SK-N-SH treated with all-trans-retinoic acid at 6 μM for 48 hours (cell line): ENCODE results near the gene BUD23.

Source experiments
- ATAC-seq: fragments of 200-7000 bp; cut with Tn5 transposase; 3 replicates; pipeline ENCODE4 v1.9.1; 2020; ENCODE audit warnings: mild to moderate bottlenecking, moderate library complexity
- ARNTL ChIP-seq: fragments of 450-650 bp; formaldehyde crosslinking; IDR thresholded peaks from 2 replicates; pipeline ENCODE4 v1.5.0; 2020; ENCODE audit warnings: low read depth, mild to moderate bottlenecking, moderate library complexity, borderline replicate concordance
- BACH2 ChIP-seq: fragments of 250-450 bp; sonication (Bioruptor Pico); IDR thresholded peaks from 2 replicates; pipeline ENCODE4 v1.9.0; 2021; ENCODE audit warnings: mild to moderate bottlenecking, borderline replicate concordance
- CSDC2 ChIP-seq: fragments of 250-450 bp; sonication (Bioruptor Pico); IDR thresholded peaks from 2 replicates; pipeline ENCODE4 v1.5.0; 2020; ENCODE audit warnings: mild to moderate bottlenecking, moderate library complexity
- ESRRG ChIP-seq: fragments of 250-450 bp; sonication (Bioruptor Pico); IDR thresholded peaks from 2 replicates; pipeline ENCODE4 v1.6.1; 2021; ENCODE audit warnings: mild to moderate bottlenecking
- GLIS3 ChIP-seq: fragments of 250-450 bp; sonication (Bioruptor Pico); IDR thresholded peaks from 2 replicates; pipeline ENCODE4 v1.5.0; 2020; ENCODE audit warnings: mild to moderate bottlenecking, moderate library complexity
- ISL1 ChIP-seq: fragments of 250-450 bp; sonication (Bioruptor Pico); IDR thresholded peaks from 2 replicates; pipeline ENCODE4 v2.1.2; 2022; ENCODE audit warnings: mild to moderate bottlenecking, moderate library complexity
- OSR1 ChIP-seq: fragments of 250-450 bp; sonication (Bioruptor Pico); IDR thresholded peaks from 2 replicates; pipeline ENCODE4 v1.8.0; 2022; ENCODE audit warnings: moderate library complexity, mild to moderate bottlenecking, inconsistent platforms
- PPARA ChIP-seq: fragments of 250-450 bp; sonication (Bioruptor Pico); IDR thresholded peaks from 2 replicates; pipeline ENCODE4 v1.5.0; 2020; ENCODE audit warnings: mild to moderate bottlenecking, borderline replicate concordance
- RARB ChIP-seq: fragments of 250-450 bp; sonication (Bioruptor Pico); IDR thresholded peaks from 2 replicates; pipeline ENCODE4 v1.8.0; 2021; ENCODE audit warnings: mild to moderate bottlenecking, moderate library complexity
- SNAI2 ChIP-seq: fragments of 250-450 bp; sonication (Bioruptor Pico); IDR thresholded peaks from 2 replicates; pipeline ENCODE4 v1.5.0; 2020; ENCODE audit warnings: mild to moderate bottlenecking, moderate library complexity
- TCF4 ChIP-seq: fragments of 250-450 bp; sonication (Bioruptor Pico); IDR thresholded peaks from 2 replicates; pipeline ENCODE4 v1.8.0; 2021; ENCODE audit warnings: mild to moderate bottlenecking, moderate library complexity, borderline replicate concordance
- TOX ChIP-seq: fragments of 250-450 bp; sonication (Bioruptor Pico); IDR thresholded peaks from 2 replicates; pipeline ENCODE4 v1.8.0; 2021; ENCODE audit warnings: mild to moderate bottlenecking, moderate library complexity, borderline replicate concordance
- ZC3H10 ChIP-seq: fragments of 250-450 bp; sonication (Bioruptor Pico); IDR thresholded peaks from 2 replicates; pipeline ENCODE4 v1.5.1; 2021; ENCODE audit warnings: mild to moderate bottlenecking, moderate library complexity
- ZFP3 ChIP-seq: fragments of 250-450 bp; sonication (Bioruptor Pico); IDR thresholded peaks from 2 replicates; pipeline ENCODE4 v1.5.0; 2020; ENCODE audit warnings: mild to moderate bottlenecking, moderate library complexity
- ZFP30 ChIP-seq: fragments of 450-650 bp; formaldehyde crosslinking; IDR thresholded peaks from 2 replicates; pipeline ENCODE4 v1.5.0; 2022; ENCODE audit warnings: mild to moderate bottlenecking, moderate library complexity
- ZNF565 ChIP-seq: fragments of 450-650 bp; formaldehyde crosslinking; conservative IDR thresholded peaks from 2 replicates; pipeline ENCODE4 v1.5.0; 2020; ENCODE audit warnings: low read depth, mild to moderate bottlenecking, moderate library complexity
- ZNF70 ChIP-seq: fragments of 450-650 bp; formaldehyde crosslinking; IDR thresholded peaks from 2 replicates; pipeline ENCODE4 v1.5.0; 2020; ENCODE audit warnings: mild to moderate bottlenecking, moderate library complexity
- ZNF8 ChIP-seq: fragments of 450-650 bp; formaldehyde crosslinking; IDR thresholded peaks from 2 replicates; pipeline ENCODE4 v1.5.0; 2020; ENCODE audit warnings: mild to moderate bottlenecking, moderate library complexity
- TF ChIP-seq, protein P1 (sequence below): fragments of 250-450 bp; sonication (Bioruptor Pico); IDR thresholded peaks from 2 replicates; pipeline ENCODE4 v1.5.0; 2020; ENCODE audit warnings: mild to moderate bottlenecking, moderate library complexity
- TF ChIP-seq, protein P2 (sequence below): fragments of 250-450 bp; sonication (Bioruptor Pico); IDR thresholded peaks from 2 replicates; pipeline ENCODE4 v1.8.0; 2021; ENCODE audit warnings: low read depth, mild to moderate bottlenecking, moderate library complexity, borderline replicate concordance
- TF ChIP-seq, protein P3 (sequence below): fragments of 250-450 bp; sonication (Bioruptor Pico); IDR thresholded peaks from 2 replicates; pipeline ENCODE4 v1.8.0; 2020; ENCODE audit warnings: mild to moderate bottlenecking, moderate library complexity, borderline replicate concordance
- TF ChIP-seq, protein P4 (sequence below): fragments of 250-450 bp; sonication (Bioruptor Pico); IDR thresholded peaks from 2 replicates; pipeline ENCODE4 v1.5.1; 2021; ENCODE audit warnings: mild to moderate bottlenecking, moderate library complexity

BUD23 gene

DNA sequence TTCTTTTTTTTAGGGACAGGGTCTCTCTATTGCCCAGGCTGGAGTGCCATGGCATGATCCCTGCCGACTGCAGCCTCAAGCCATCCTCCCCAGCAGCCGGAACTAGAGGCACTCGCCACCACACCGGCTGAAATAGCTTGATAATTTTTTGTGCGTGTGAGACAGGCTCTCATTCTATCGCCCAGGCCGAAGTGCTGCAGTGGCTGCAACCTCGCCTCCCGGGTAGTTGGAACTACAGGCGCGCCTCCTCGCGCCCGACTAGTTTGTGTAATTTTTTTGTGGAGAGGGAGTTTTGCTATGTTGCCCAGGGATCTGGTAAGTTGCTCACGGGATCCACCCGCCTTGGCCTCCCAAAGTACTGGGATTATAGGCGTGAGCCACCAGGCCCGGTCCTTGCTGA, 1.9 kb downstream of the BUD23 start (continued):
- TF ChIP-seq OSR1 (CRISPR knock-in tag): no peak
- no peak for TF ChIP-seq ZFP3 (CRISPR knock-in tag)
- TF ChIP-seq BACH2 (CRISPR knock-in tag): no peak
- TF ChIP-seq TOX (CRISPR knock-in tag): no peak
- TF ChIP-seq ZNF565 (CRISPR knock-in tag): no peak
- no peak for TF ChIP-seq SNAI2 (CRISPR knock-in tag)
- TF ChIP-seq ESRRG: no peak
- no peak for TF ChIP-seq ARNTL (CRISPR knock-in tag)
- TF ChIP-seq, all 23 proteins: peak for 0

DNA sequence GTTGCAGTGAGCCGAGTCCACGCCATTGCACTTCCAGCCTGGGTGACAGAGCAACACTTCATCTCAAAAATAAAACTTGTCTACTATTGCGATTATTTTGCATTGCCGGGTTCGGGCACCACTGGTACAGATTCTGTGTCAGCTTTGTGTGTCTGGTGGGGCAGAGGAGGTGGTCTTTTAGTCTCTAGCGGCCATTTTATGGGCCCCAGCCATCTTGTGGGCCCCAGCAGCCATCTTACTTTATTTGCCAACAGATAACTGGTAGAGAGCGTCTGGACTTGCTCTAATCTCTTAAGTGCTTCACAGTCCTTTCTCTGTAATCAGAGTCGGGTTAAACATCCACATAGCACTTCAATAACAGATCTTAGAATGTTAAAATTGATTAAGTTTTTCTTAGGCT, 4.9 kb downstream of the BUD23 start:
- TF ChIP-seq, protein P1, sequence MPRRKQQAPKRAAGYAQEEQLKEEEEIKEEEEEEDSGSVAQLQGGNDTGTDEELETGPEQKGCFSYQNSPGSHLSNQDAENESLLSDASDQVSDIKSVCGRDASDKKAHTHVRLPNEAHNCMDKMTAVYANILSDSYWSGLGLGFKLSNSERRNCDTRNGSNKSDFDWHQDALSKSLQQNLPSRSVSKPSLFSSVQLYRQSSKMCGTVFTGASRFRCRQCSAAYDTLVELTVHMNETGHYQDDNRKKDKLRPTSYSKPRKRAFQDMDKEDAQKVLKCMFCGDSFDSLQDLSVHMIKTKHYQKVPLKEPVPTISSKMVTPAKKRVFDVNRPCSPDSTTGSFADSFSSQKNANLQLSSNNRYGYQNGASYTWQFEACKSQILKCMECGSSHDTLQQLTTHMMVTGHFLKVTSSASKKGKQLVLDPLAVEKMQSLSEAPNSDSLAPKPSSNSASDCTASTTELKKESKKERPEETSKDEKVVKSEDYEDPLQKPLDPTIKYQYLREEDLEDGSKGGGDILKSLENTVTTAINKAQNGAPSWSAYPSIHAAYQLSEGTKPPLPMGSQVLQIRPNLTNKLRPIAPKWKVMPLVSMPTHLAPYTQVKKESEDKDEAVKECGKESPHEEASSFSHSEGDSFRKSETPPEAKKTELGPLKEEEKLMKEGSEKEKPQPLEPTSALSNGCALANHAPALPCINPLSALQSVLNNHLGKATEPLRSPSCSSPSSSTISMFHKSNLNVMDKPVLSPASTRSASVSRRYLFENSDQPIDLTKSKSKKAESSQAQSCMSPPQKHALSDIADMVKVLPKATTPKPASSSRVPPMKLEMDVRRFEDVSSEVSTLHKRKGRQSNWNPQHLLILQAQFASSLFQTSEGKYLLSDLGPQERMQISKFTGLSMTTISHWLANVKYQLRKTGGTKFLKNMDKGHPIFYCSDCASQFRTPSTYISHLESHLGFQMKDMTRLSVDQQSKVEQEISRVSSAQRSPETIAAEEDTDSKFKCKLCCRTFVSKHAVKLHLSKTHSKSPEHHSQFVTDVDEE: no peak
- TF ChIP-seq ZC3H10 (CRISPR knock-in tag): no peak
- no peak for TF ChIP-seq ZNF8
- TF ChIP-seq, protein P2, sequence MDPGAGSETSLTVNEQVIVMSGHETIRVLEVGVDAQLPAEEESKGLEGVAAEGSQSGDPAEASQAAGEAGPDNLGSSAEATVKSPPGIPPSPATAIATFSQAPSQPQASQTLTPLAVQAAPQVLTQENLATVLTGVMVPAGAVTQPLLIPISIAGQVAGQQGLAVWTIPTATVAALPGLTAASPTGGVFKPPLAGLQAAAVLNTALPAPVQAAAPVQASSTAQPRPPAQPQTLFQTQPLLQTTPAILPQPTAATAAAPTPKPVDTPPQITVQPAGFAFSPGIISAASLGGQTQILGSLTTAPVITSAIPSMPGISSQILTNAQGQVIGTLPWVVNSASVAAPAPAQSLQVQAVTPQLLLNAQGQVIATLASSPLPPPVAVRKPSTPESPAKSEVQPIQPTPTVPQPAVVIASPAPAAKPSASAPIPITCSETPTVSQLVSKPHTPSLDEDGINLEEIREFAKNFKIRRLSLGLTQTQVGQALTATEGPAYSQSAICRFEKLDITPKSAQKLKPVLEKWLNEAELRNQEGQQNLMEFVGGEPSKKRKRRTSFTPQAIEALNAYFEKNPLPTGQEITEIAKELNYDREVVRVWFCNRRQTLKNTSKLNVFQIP: no peak
- no peak for TF ChIP-seq ESRRG
- TF ChIP-seq ZNF565 (CRISPR knock-in tag): no peak
- no peak for TF ChIP-seq ISL1
- TF ChIP-seq, protein P3, sequence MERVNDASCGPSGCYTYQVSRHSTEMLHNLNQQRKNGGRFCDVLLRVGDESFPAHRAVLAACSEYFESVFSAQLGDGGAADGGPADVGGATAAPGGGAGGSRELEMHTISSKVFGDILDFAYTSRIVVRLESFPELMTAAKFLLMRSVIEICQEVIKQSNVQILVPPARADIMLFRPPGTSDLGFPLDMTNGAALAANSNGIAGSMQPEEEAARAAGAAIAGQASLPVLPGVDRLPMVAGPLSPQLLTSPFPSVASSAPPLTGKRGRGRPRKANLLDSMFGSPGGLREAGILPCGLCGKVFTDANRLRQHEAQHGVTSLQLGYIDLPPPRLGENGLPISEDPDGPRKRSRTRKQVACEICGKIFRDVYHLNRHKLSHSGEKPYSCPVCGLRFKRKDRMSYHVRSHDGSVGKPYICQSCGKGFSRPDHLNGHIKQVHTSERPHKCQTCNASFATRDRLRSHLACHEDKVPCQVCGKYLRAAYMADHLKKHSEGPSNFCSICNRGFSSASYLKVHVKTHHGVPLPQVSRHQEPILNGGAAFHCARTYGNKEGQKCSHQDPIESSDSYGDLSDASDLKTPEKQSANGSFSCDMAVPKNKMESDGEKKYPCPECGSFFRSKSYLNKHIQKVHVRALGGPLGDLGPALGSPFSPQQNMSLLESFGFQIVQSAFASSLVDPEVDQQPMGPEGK (CRISPR knock-in tag): no peak
- no peak for TF ChIP-seq PPARA (CRISPR knock-in tag)
- no peak for TF ChIP-seq OSR1 (CRISPR knock-in tag)
- TF ChIP-seq, protein P4, sequence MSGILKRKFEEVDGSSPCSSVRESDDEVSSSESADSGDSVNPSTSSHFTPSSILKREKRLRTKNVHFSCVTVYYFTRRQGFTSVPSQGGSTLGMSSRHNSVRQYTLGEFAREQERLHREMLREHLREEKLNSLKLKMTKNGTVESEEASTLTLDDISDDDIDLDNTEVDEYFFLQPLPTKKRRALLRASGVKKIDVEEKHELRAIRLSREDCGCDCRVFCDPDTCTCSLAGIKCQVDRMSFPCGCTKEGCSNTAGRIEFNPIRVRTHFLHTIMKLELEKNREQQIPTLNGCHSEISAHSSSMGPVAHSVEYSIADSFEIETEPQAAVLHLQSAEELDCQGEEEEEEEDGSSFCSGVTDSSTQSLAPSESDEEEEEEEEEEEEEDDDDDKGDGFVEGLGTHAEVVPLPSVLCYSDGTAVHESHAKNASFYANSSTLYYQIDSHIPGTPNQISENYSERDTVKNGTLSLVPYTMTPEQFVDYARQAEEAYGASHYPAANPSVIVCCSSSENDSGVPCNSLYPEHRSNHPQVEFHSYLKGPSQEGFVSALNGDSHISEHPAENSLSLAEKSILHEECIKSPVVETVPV (CRISPR knock-in tag): no peak
- TF ChIP-seq ZFP3 (CRISPR knock-in tag): no peak
- TF ChIP-seq SNAI2 (CRISPR knock-in tag): no peak
- TF ChIP-seq ZNF70 (CRISPR knock-in tag): no peak
- no peak for TF ChIP-seq ZFP30 (CRISPR knock-in tag)
- no peak for TF ChIP-seq BACH2 (CRISPR knock-in tag)
- no peak for TF ChIP-seq GLIS3 (CRISPR knock-in tag)
- TF ChIP-seq TOX (CRISPR knock-in tag): no peak
- no peak for TF ChIP-seq ARNTL (CRISPR knock-in tag)
- no peak for ATAC-seq

DNA sequence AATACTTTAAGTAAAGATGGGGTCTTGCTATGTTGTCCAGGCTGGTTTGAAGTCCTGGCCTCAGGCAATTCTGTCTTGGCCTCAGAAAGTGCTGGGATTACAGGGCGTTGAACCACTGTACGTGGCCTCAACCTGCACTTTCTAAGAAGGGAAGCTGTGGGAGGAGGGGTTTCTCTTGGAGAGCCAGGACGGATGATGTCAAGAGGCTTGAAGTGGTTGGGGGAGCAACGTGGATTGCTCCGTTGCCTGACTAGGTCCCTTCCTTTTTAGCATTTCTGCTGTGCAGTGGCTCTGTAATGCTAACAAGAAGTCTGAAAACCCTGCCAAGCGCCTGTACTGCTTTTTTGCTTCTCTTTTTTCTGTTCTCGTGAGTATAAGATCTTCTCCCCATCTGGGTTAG, 7.2 kb downstream of the BUD23 start:
- TF ChIP-seq ISL1: no peak
- TF ChIP-seq TCF4: no peak
- ATAC-seq: no peak

DNA sequence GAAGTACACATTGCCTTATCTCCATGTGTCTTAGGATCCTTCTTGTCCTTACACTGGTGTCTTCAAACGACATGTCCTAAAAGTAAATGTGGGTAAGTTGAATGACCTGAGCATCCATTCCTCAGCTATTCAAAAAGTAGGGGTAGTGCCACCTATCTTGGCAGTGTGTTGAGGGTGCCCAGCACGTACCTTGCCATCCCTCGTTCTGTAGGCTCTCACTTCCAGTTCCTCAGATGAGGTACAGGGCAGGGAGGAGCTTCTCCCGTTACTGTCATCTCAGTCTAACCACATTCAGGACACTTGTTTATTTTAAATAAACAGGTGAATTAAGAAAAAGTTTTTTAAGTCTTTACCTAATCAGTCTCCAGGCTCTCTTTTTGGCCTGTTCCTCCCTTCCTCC, 13.0 kb downstream of the BUD23 start:
- ATAC-seq: no peak
- TF ChIP-seq CSDC2 (CRISPR knock-in tag) (no peak), ZC3H10 (CRISPR knock-in tag) (no peak), ZNF70 (CRISPR knock-in tag) (no peak), ARNTL (CRISPR knock-in tag) (no peak), TCF4 (no peak), ZFP3 (CRISPR knock-in tag) (no peak), ZFP30 (CRISPR knock-in tag) (no peak), BACH2 (CRISPR knock-in tag) (no peak), SNAI2 (CRISPR knock-in tag) (no peak), TOX (CRISPR knock-in tag) (no peak), PPARA (CRISPR knock-in tag) (no peak), ZNF8 (no peak), RARB (CRISPR knock-in tag) (no peak), ISL1 (no peak)
- TF ChIP-seq, protein P1: no peak
